H1 (cell line): ENCODE results near the gene MAGEB6B. TPM values are rescaled to one million over a fixed set of nuclear protein-coding genes. Genes with fewer than 3 reads are reported as not detected.

Experiments used
- CTCF ChIA-PET: fragments of 300-600 bp; sonication (Branson Sonifier 250); formaldehyde crosslinking; loops from one replicate; lab custom pipeline; 2021; ENCODE audit not compliant: partially characterized antibody; lab: Charles Lee
- POLR2A ChIA-PET: fragments of 300-600 bp; sonication (Branson Sonifier 250); formaldehyde crosslinking; loops from one replicate; lab custom pipeline; 2021; ENCODE audit warnings: inconsistent platforms; ENCODE audit not compliant: partially characterized antibody; lab: Charles Lee
- DNase-seq, 2 experiments: peaks; one replicate each; pipeline versions ENCODE4 v3.0.0 to v3.0.0-alpha.2; 2010 to 2022; ENCODE audit warnings: low spot score in 2 of 2, low read depth in 1 of 2, mixed read lengths in 1 of 2
- FAIRE-seq: peaks from 2 replicates; lab custom pipeline; 2011; peaks lifted over from hg19 to GRCh38; lab: Jason Lieb, UNC
- H2AFZ ChIP-seq: 2 replicates; pipeline ENCODE4 v1.8.1; 2012; ENCODE audit warnings: low read length, inconsistent platforms
- H2AK5ac ChIP-seq: 2 replicates; pipeline ENCODE4 v1.6.1; 2013; ENCODE audit warnings: low read depth, low read length
- H2BK120ac ChIP-seq: replicated peaks from 2 replicates; pipeline ENCODE3; 2013; ENCODE audit warnings: low read depth, low read length, inconsistent platforms
- H2BK12ac ChIP-seq: 2 replicates; pipeline ENCODE4 v1.6.1; 2013; ENCODE audit warnings: low read depth, low read length
- H2BK15ac ChIP-seq: 2 replicates; pipeline ENCODE4 v1.6.1; 2013; ENCODE audit warnings: low read length
- H2BK20ac ChIP-seq: 2 replicates; pipeline ENCODE4 v1.6.1; 2013; ENCODE audit warnings: low read length
- H2BK5ac ChIP-seq: 2 replicates; pipeline ENCODE4 v1.6.1; 2013; ENCODE audit warnings: low read depth, low read length
- H3K14ac ChIP-seq: 2 replicates; pipeline ENCODE4 v1.6.1; 2013; ENCODE audit warnings: inconsistent platforms; ENCODE audit not compliant: insufficient read length
- H3K18ac ChIP-seq: 2 replicates; pipeline ENCODE4 v1.6.1; 2013; ENCODE audit warnings: low read length; ENCODE audit errors: extremely low read depth
- H3K23ac ChIP-seq: 2 replicates; pipeline ENCODE4 v1.6.1; 2013; ENCODE audit warnings: inconsistent platforms; ENCODE audit not compliant: insufficient read length
- H3K23me2 ChIP-seq: 2 replicates; pipeline ENCODE4 v1.6.1; 2013; ENCODE audit warnings: low read depth, low read length
- H3K27ac ChIP-seq: 2 replicates; pipeline ENCODE4 v1.6.1; 2011; ENCODE audit warnings: low read depth, low read length, inconsistent platforms
- H3K27me3 ChIP-seq, 4 experiments: replicated peaks in 1 of 4; 1 replicate in 1 of 4; 2 replicates in 3 of 4; pipeline versions ENCODE4 v1.6.1 to v1.8.1; 2011 to 2013; ENCODE audit warnings: low read length in 3 of 4, mild to moderate bottlenecking in 3 of 4, inconsistent platforms in 2 of 4, mixed read lengths in 2 of 4, moderate library complexity in 1 of 4; ENCODE audit not compliant: control insufficient read depth in 3 of 4, insufficient read depth in 3 of 4; ENCODE audit errors: extremely low read depth in 1 of 4
- H3K36me3 ChIP-seq, 4 experiments: 2 replicates each; pipeline versions ENCODE4 v1.6.1 to v1.8.1; 2011 to 2013; ENCODE audit warnings: mild to moderate bottlenecking in 4 of 4, low read length in 3 of 4, moderate library complexity in 2 of 4, control low read depth in 1 of 4, inconsistent platforms in 1 of 4; ENCODE audit not compliant: insufficient read depth in 4 of 4, control insufficient read depth in 2 of 4
- H3K4ac ChIP-seq: replicated peaks from 2 replicates; pipeline ENCODE3; 2013; ENCODE audit warnings: low read length, low read depth, mixed read lengths, inconsistent platforms; ENCODE audit not compliant: insufficient read length
- H3K4me1 ChIP-seq, 4 experiments: replicated peaks in 1 of 4; 1 replicate in 1 of 4; 2 replicates in 3 of 4; pipeline versions ENCODE4 v1.6.1 to v1.8.1; 2011 to 2013; ENCODE audit warnings: low read length in 3 of 4, inconsistent platforms in 2 of 4, mixed read lengths in 1 of 4; ENCODE audit not compliant: insufficient read depth in 4 of 4, control insufficient read depth in 3 of 4
- H3K4me2 ChIP-seq, 2 experiments: 2 replicates each; pipeline versions ENCODE4 v1.6.1 to v1.8.1; 2011 to 2013; ENCODE audit warnings: low read depth in 2 of 2, low read length in 2 of 2, control low read depth in 1 of 2, inconsistent platforms in 1 of 2, mild to moderate bottlenecking in 1 of 2; ENCODE audit not compliant: insufficient read depth in 1 of 2
- H3K4me3 ChIP-seq, 4 experiments: fragments of 200-600, 300-600 bp in 1 of 4; sonication (generic), shearing (Covaris generic), sonication (Bioruptor Twin) in 1 of 4; 2 replicates each; pipeline versions ENCODE4 v1.5.1 to v1.8.1; 2011 to 2016; ENCODE audit warnings: low read length in 4 of 4, low read depth in 3 of 4, control low read depth in 2 of 4, inconsistent platforms in 2 of 4, mild to moderate bottlenecking in 2 of 4, mixed read lengths in 1 of 4, moderate library complexity in 1 of 4; ENCODE audit not compliant: insufficient read depth in 2 of 4; ENCODE audit errors: extremely low read depth in 1 of 4
- H3K56ac ChIP-seq: replicated peaks from 2 replicates; pipeline ENCODE3; 2013; ENCODE audit warnings: low read depth, mild to moderate bottlenecking, mixed read lengths, low read length, inconsistent platforms; ENCODE audit not compliant: insufficient read length
- H3K79me1 ChIP-seq: 2 replicates; pipeline ENCODE4 v1.6.1; 2013; ENCODE audit warnings: low read depth, low read length, control low read depth
- H3K79me2 ChIP-seq, 2 experiments: 2 replicates each; pipeline versions ENCODE4 v1.6.1 to v1.8.1; 2012 to 2013; ENCODE audit warnings: low read length in 2 of 2, mild to moderate bottlenecking in 2 of 2, inconsistent platforms in 1 of 2; ENCODE audit not compliant: insufficient read depth in 2 of 2, control insufficient read depth in 1 of 2
- H3K9ac ChIP-seq, 4 experiments: replicated peaks in 1 of 4; 1 replicate in 1 of 4; 2 replicates in 3 of 4; pipeline versions ENCODE4 v1.6.1 to v1.8.1; 2011 to 2013; ENCODE audit warnings: low read depth in 3 of 4, low read length in 3 of 4, control low read depth in 2 of 4, mild to moderate bottlenecking in 2 of 4, moderate library complexity in 2 of 4, inconsistent platforms in 1 of 4; ENCODE audit errors: extremely low read depth in 1 of 4
- H3K9me3 ChIP-seq, 2 experiments: 2 replicates each; pipeline versions ENCODE4 v1.6.1 to v1.8.1; 2012 to 2013; ENCODE audit warnings: mild to moderate bottlenecking in 2 of 2, moderate library complexity in 2 of 2, control low read depth in 1 of 2, inconsistent platforms in 1 of 2, low read depth in 1 of 2, low read length in 1 of 2, mixed read lengths in 1 of 2; ENCODE audit not compliant: insufficient read depth in 2 of 2
- H4K20me1 ChIP-seq, 2 experiments: replicated peaks in 1 of 2; 2 replicates each; pipeline versions ENCODE3 to v1.8.1; 2011 to 2013; ENCODE audit warnings: inconsistent platforms in 2 of 2, low read length in 2 of 2, mild to moderate bottlenecking in 1 of 2; ENCODE audit not compliant: insufficient read depth in 2 of 2, control insufficient read depth in 1 of 2
- H4K5ac ChIP-seq: 2 replicates; pipeline ENCODE4 v1.6.1; 2013; ENCODE audit warnings: low read length, low read depth, mixed read lengths, inconsistent platforms; ENCODE audit not compliant: insufficient read length
- H4K8ac ChIP-seq: 2 replicates; pipeline ENCODE4 v1.8.0; 2013; ENCODE audit warnings: mild to moderate bottlenecking, moderate library complexity, low read length, inconsistent platforms; ENCODE audit not compliant: insufficient read depth; ENCODE audit errors: extremely low read depth
- H4K91ac ChIP-seq: replicated peaks from 2 replicates; pipeline ENCODE3; 2013; ENCODE audit warnings: low read length, mixed read lengths, inconsistent platforms; ENCODE audit not compliant: insufficient read length
- HDAC2 ChIP-seq, 2 experiments: fragments of 300-600 bp in 1 of 2; sonication (generic) in 1 of 2; IDR thresholded peaks; 2 replicates each; pipeline ENCODE4 v1.6.1; 2011 to 2012; ENCODE audit warnings: low read depth in 2 of 2, low read length in 2 of 2, mild to moderate bottlenecking in 2 of 2, moderate library complexity in 2 of 2, borderline replicate concordance in 1 of 2, inconsistent platforms in 1 of 2
- NANOG ChIP-seq: IDR thresholded peaks from 2 replicates; pipeline ENCODE4 v1.6.1; 2011; ENCODE audit warnings: low read length, low read depth, mild to moderate bottlenecking, inconsistent platforms; ENCODE audit not compliant: insufficient read depth, poor library complexity, severe bottlenecking
- POU5F1 ChIP-seq: IDR thresholded peaks from 2 replicates; pipeline ENCODE4 v1.6.1; 2011; ENCODE audit warnings: low read depth, mild to moderate bottlenecking, low read length, moderate library complexity
- RNF2 ChIP-seq: fragments of 200-900, 300-1000 bp; sonication (generic); IDR thresholded peaks from 2 replicates; pipeline ENCODE4 v1.7.1; 2016; ENCODE audit warnings: borderline replicate concordance, low read depth, mild to moderate bottlenecking, antibody characterized with exemption, low read length; ENCODE audit not compliant: poor library complexity, severe bottlenecking; ENCODE audit errors: missing control alignments
- SP4 ChIP-seq: IDR thresholded peaks from 2 replicates; pipeline ENCODE4 v1.6.1; 2012; ENCODE audit warnings: low read length, inconsistent platforms
- TBP ChIP-seq: IDR thresholded peaks from 2 replicates; pipeline ENCODE4 v1.6.1; 2011; ENCODE audit warnings: low read depth, low read length, improper control_type of control experiment
- TCF12 ChIP-seq: IDR thresholded peaks from 2 replicates; pipeline ENCODE4 v1.6.1; 2011; ENCODE audit warnings: low read depth, mild to moderate bottlenecking, low read length
- WGBS, 2 experiments: shearing (Covaris generic) in 1 of 2; methylation state at CpG; one replicate each; pipeline versions ENCODE4 v1.1.6 to v1.1.7; 2013 to 2015; ENCODE audit warnings: low lambda C conversion rate in 2 of 2, mixed read lengths in 2 of 2, inconsistent platforms in 1 of 2, low coverage in 1 of 2, missing lambda C conversion rate in 1 of 2; ENCODE audit not compliant: insufficient replicate concordance in 2 of 2, insufficient coverage in 1 of 2, insufficient read length in 1 of 2; ENCODE audit errors: extremely low coverage in 1 of 2, missing lambda C conversion rate in 1 of 2; 5-methylcytosine and 5-hydroxymethylcytosine counted together
- long read RNA-seq, 2 experiments: library from RNA in 1 of 2; library from capped mRNA in 1 of 2; stranded (forward); transcript quantifications; one replicate each; pipeline ENCODE4 v2.0.0, GENCODE V29; 2021; ENCODE audit warnings: inconsistent platforms in 1 of 2
- polyA minus RNA-seq, 3 experiments: library from RNA; depleted of rRNA, polyadenylated mRNA; stranded (reverse); fragments of >200 nt; gene quantifications; 1 replicate in 2 of 3; 2 replicates in 1 of 3; pipeline ENCODE4 v1.2.3, GENCODE V29; 2011
- polyA plus RNA-seq, 7 experiments: library from polyadenylated mRNA; depleted of rRNA in 3 of 7; stranded (reverse) in 5 of 7; unstranded in 2 of 7; fragments of >200 nt in 5 of 7; fragments of 200-250 nt in 2 of 7; gene quantifications; 1 replicate in 5 of 7; 2 replicates in 1 of 7; 4 replicates in 1 of 7; pipeline versions ENCODE4 v1.2.1 to v1.2.3, GENCODE V29; 2011 to 2013; ENCODE audit warnings: missing spikeins in 2 of 7, mixed read lengths in 2 of 7
- total RNA-seq: library from RNA; stranded (reverse); fragmentation: NEBNext Ultra II Directional; extraction: Animal tissue kit (Norgen Biotek cat#: 25700); gene quantifications from 2 replicates; pipeline ENCODE4 v1.2.1, GENCODE V29; 2021

MAGEB6B gene, protein sequence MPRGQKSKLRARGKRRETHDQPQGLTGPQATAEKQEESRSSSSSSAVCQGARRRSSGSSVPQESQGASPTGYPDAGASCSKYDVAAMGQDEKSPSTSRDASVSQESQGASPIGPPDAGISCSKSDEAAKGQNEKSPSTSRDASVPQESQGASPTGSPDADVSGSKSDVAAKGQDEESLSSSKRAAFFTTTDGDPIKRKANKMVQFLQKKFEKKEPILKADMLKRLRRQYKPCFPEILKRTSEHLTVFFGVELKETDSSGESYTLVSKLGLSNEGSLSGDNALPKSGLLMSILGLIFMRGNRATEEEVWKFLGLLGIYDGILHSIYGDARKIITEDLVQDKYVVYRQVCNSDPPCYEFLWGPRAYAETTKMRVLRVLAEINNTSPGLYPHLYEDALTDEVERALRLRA
- not detected in 2 replicates for total RNA-seq
- not detected in 2 replicates for polyA plus RNA-seq (2011; rRNA removed)
- polyA plus RNA-seq (2011; cell fraction: cytosol; rRNA removed) = not detected
- not detected for polyA plus RNA-seq (2011; cell fraction: nucleus; rRNA removed)
- polyA plus RNA-seq (2012, experiment 1 of 2) = not detected in 4 replicates
- not detected for polyA plus RNA-seq (2012, experiment 2 of 2)
- polyA plus RNA-seq (2013, experiment 1 of 2) = not detected
- not detected for polyA plus RNA-seq (2013, experiment 2 of 2)
- not detected in 2 replicates for polyA minus RNA-seq (2011; rRNA and poly(A)+ RNA removed)
- polyA minus RNA-seq (2011; cell fraction: cytosol; rRNA and poly(A)+ RNA removed) = not detected
- not detected for polyA minus RNA-seq (2011; cell fraction: nucleus; rRNA and poly(A)+ RNA removed)
- long read RNA-seq, experiment 1 = 0 reads
- long read RNA-seq, experiment 2 = 0 reads

DNA sequence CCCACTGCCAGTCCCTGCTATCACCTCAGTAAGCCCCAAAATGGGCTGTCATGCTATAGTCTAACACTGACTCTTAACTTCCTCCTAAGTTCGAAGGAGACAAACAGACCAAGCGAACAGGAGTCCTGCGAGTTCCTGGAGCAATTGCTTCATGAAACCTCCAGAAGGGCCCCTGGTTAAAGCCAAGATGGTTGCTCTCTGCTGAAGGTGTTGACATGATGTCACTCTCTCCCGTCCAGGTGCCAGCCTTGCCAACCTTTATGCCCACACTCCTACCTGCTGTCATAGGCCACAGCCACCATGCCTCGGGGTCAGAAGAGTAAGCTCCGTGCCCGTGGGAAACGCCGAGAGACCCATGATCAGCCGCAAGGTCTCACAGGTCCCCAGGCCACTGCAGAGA lies at the start of gene MAGEB6B:
Gene MAGEB6B, plus strand, starts transcription at position 301 of the 400 bp plus-strand sequence. Its CDS starts 0 bp downstream, at position 301.
- ChIA-PET POLR2A (no interaction called here), CTCF (no interaction called here)
- no peak for TF ChIP-seq HDAC2 (IDR thresholded peaks at IDR 0.05; ENCODE audit: borderline replicate concordance in 1 of 2, low read depth in 2 of 2, low read length in 2 of 2)
- no peak for TF ChIP-seq NANOG
- TF ChIP-seq RNF2 = no peak
- no peak for TF ChIP-seq POU5F1
- no peak for TF ChIP-seq SP4
- TF ChIP-seq TCF12 = no peak
- no peak for TF ChIP-seq TBP
- Histone ChIP-seq H4K5ac (no peak within 1 kb of the TSS), H3K27me3 (no peaks in the 10 kb centered on the region), H2AK5ac (no peak within 1 kb of the TSS), H3K23ac (no peak within 1 kb of the TSS), H2AFZ (no peak within 1 kb of the TSS), H3K4me3 (no peak within 1 kb of the TSS), H2BK15ac (no peak within 1 kb of the TSS), H4K91ac (no peak within 1 kb of the TSS), H3K18ac (no peak within 1 kb of the TSS), H3K79me2 (no peaks in the 10 kb centered on the region), H3K79me1 (no peaks in the 10 kb centered on the region), H3K4me2 (no peak within 1 kb of the TSS), H3K36me3 (no peaks in the 10 kb centered on the region), H3K23me2 (no peaks in the 10 kb centered on the region), H3K4ac (no peak within 1 kb of the TSS), H2BK120ac (no peak within 1 kb of the TSS), H3K56ac (no peak within 1 kb of the TSS), H4K8ac (no peak within 1 kb of the TSS), H2BK20ac (no peak within 1 kb of the TSS), H4K20me1 (no peaks in the 10 kb centered on the region), H2BK12ac (no peak within 1 kb of the TSS), H3K4me1 (no peaks in the 10 kb centered on the region), H2BK5ac (no peak within 1 kb of the TSS), H3K27ac (no peak within 1 kb of the TSS), H3K9ac (no peak within 1 kb of the TSS), H3K14ac (no peak within 1 kb of the TSS), H3K9me3 (no peaks in the 10 kb centered on the region; a peak in 1 of 4 replicates)
- no peak for DNase-seq
- no peak for FAIRE-seq
- 100% methylated on average over 6 of the region's 10 CpGs; no CpG with 5 or more reads in 1 of the 2 experiments for WGBS, 2 experiments
